Progenitor cell of endocrine pancreas (in vitro differentiated cells): ENCODE data around the gene HMGXB3. TPM values are rescaled to one million over a fixed set of nuclear protein-coding genes. Genes with fewer than 3 reads are reported as not detected.
"Not testable (repeated sequence)": the region's sequence is repeated elsewhere in the genome, so short reads cannot be mapped to it uniquely, and the experiment has no call there.

ENCODE experiments used
- DNase-seq: peaks from one replicate; pipeline ENCODE4 v3.0.0; 2021; ENCODE audit warnings: low spot score; ENCODE audit not compliant: unreplicated experiment
- H3K27ac Mint-ChIP-seq: 2 replicates; pipeline ENCODE4 v1.8.0; 2021; ENCODE audit warnings: mild to moderate bottlenecking, moderate library complexity, mixed read lengths
- H3K27me3 Mint-ChIP-seq: 2 replicates; pipeline ENCODE4 v1.8.0; 2021; ENCODE audit warnings: mixed read lengths
- H3K36me3 Mint-ChIP-seq: 2 replicates; pipeline ENCODE4 v1.8.0; 2022; ENCODE audit warnings: mixed read lengths; ENCODE audit not compliant: insufficient read depth
- H3K4me1 Mint-ChIP-seq: 2 replicates; pipeline ENCODE4 v1.8.0; 2021; ENCODE audit warnings: low read depth, mixed read lengths
- H3K4me3 Mint-ChIP-seq: 2 replicates; pipeline ENCODE4 v1.8.0; 2021; ENCODE audit warnings: low read depth, mild to moderate bottlenecking, moderate library complexity, mixed read lengths
- H3K9me3 Mint-ChIP-seq: 2 replicates; pipeline ENCODE4 v1.8.0; 2021; ENCODE audit warnings: low read depth, mixed read lengths
- total RNA-seq: library from RNA; stranded (reverse); gene quantifications from 2 replicates; pipeline ENCODE4 v1.2.1, GENCODE V29; 2021
- TF ChIP-seq, protein P1 (sequence below): fragments of 200-600 bp; sonication (generic); IDR thresholded peaks from one replicate; pipeline ENCODE4 v1.5.0; 2021; ENCODE audit warnings: antibody characterized with exemption, mild to moderate bottlenecking; ENCODE audit not compliant: unreplicated experiment

The HMGXB3 gene
- total RNA-seq, 1 donor from 2014 or later, result 39.9 TPM

DNA sequence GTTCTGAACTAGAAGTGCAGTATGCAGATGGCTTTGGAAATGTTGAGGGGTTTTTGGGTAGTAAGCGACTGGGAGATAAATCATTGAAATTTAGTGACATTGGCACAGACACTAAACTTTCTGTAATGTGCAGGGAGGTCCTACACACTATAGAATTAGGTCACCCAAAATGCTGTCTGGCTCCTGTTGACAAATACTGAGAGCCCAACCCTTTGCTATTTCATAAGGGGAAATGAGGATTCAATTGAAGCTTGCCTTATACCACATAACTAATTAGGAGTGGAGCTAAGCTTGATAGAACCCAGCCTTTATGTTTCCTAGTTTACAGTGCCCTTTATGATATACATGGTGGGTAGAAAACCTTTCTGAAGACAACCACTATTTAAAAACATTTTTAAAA, 22.6 kb downstream of the HMGXB3 start:
- no peak overlapping the region for H3K27ac Mint-ChIP-seq
- no peaks in the 10 kb centered on the region for H3K4me1 Mint-ChIP-seq
- DNase-seq, result no peak
- H3K9me3 Mint-ChIP-seq, result no peaks in the 10 kb centered on the region
- H3K4me3 Mint-ChIP-seq, result no peak overlapping the region
- TF ChIP-seq, protein P1, sequence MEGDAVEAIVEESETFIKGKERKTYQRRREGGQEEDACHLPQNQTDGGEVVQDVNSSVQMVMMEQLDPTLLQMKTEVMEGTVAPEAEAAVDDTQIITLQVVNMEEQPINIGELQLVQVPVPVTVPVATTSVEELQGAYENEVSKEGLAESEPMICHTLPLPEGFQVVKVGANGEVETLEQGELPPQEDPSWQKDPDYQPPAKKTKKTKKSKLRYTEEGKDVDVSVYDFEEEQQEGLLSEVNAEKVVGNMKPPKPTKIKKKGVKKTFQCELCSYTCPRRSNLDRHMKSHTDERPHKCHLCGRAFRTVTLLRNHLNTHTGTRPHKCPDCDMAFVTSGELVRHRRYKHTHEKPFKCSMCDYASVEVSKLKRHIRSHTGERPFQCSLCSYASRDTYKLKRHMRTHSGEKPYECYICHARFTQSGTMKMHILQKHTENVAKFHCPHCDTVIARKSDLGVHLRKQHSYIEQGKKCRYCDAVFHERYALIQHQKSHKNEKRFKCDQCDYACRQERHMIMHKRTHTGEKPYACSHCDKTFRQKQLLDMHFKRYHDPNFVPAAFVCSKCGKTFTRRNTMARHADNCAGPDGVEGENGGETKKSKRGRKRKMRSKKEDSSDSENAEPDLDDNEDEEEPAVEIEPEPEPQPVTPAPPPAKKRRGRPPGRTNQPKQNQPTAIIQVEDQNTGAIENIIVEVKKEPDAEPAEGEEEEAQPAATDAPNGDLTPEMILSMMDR, result no peak
- peaks cover 15% of the 10 kb centered on the region for H3K36me3 Mint-ChIP-seq
- H3K27me3 Mint-ChIP-seq, result no peaks in the 10 kb centered on the region

DNA sequence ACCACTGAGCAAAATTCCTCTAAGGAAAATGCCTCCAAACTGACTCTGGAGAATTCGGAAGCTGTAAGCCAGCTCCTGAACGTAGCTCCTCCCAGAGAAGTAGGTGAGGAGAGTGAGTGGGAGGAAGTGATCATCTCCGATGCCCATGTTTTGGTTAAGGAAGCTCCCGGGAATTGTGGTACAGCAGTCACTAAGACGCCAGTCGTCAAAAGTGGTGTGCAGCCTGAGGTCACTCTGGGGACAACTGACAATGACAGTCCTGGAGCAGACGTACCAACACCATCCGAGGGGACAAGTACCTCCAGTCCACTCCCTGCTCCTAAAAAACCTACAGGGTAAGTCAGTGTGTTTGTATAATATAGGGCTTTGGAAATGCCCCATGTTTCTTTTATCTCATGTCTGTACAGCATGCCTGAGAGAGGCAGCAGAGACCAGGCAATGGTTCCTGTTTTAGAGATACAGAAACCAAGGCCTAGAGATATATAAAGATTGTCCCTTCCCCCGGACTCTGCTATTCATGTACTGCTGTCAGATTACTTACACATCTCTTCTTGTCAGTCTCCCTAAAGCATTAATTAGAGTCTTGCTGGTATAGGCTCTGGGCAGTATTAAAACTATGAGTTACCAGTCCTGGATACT, 23.9 kb downstream of the HMGXB3 start:
- Mint-ChIP-seq H3K9me3 (no peaks in the 10 kb centered on the region), H3K27ac (no peak overlapping the region), H3K4me1 (no peaks in the 10 kb centered on the region), H3K36me3 (peaks cover 14% of the 10 kb centered on the region), H3K4me3 (no peak overlapping the region), H3K27me3 (no peaks in the 10 kb centered on the region)
- no peak for DNase-seq
- TF ChIP-seq, protein P1, result no peak

DNA sequence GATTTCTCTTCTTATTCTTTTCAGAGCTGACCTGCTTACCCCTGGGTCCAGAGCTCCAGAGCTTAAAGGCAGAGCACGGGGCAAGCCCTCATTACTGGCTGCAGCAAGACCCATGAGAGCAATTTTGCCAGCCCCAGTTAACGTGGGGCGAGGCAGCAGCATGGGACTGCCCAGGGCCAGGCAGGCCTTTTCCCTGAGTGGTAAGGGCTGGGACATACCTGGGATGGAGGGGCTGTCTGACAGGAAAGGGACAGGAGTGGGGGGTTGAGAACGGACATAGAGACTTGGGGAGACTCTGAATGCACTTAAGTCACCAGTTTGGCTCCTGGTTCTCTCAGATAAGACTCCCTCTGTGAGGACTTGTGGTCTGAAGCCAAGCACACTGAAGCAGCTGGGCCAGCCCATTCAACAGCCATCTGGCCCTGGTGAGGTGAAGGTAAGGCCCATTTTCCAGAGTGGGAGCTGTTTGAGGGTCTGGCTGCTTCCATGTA, 26.2 kb downstream of the HMGXB3 start:
- DNase-seq, result no peak
- TF ChIP-seq, protein P1, result no peak
- Mint-ChIP-seq H3K27ac (no peak overlapping the region), H3K4me1 (no peaks in the 10 kb centered on the region), H3K4me3 (no peak overlapping the region), H3K27me3 (no peaks in the 10 kb centered on the region), H3K9me3 (no peaks in the 10 kb centered on the region), H3K36me3 (peaks cover 17% of the 10 kb centered on the region)

DNA sequence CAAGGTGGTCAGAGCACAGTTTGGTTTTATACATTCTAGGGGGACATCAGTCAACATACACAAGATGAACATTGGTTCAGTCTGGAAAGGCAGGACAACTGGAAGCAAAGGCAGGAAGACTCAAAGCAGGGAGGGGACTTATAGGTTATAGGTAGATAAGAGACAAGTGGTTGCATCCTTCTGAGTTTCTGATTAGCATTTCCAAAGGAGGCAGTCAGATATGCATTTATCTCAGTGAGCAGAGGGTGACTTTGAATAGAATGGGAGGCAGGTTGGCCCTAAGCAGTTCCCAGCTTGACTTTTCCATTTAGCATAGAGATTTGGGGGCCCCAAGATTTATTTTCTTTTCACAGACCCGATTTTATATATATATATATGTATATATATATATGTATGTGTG, 27.5 kb downstream of the HMGXB3 start:
- H3K36me3 Mint-ChIP-seq, result peaks cover 20% of the 10 kb centered on the region
- H3K4me1 Mint-ChIP-seq, result not testable (repeated sequence)

DNA sequence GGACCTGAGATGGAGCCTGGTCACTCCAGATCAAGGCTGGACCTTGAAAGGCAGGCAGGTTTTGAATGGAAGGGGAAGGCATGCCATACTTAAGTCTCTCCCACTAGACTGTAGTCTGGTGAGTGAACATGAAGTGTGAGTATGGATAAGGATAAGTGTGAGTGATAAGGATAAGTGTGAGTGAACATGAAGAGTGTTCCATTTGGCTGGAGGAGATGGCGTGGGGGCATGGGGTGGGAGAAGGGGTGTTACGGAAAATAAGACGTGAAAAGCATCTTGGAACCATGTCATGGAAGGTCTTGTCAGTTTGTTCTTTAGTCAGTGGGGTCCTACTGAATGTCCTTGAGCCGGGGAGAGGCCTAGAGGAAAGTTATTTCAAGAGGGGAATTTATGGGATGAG, 32.8 kb downstream of the HMGXB3 start:
- Mint-ChIP-seq H3K27ac (no peak overlapping the region), H3K36me3 (peaks cover 31% of the 10 kb centered on the region)

More for the DNA sequence above, 27.5 kb downstream of the HMGXB3 start:
- H3K27ac Mint-ChIP-seq, H3K9me3 Mint-ChIP-seq, H3K27me3 Mint-ChIP-seq, H3K4me3 Mint-ChIP-seq, DNase-seq: not testable (repeated sequence)

DNA sequence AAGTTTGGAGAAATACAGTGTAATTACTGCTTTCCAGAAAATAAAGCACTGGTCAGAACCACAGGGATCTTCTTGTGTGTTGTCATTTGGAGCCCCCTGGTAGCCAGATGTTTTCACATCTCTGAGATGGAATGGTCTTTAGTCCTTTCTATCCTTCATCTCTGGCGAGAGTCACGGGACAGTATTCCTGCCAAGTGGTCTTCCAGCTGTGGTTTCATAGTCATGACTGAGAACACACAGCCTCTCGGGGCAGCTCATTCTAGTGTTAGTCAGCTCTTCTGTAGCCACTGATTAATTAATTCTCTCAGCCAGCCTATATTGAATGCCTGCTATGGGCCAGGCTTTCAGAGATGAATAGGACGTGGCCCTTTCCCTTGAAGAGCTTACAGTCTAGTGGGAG, 34.1 kb downstream of the HMGXB3 start:
- Mint-ChIP-seq H3K36me3 (peaks cover 27% of the 10 kb centered on the region), H3K4me3 (no peak overlapping the region), H3K4me1 (no peaks in the 10 kb centered on the region), H3K27me3 (no peaks in the 10 kb centered on the region), H3K9me3 (no peaks in the 10 kb centered on the region), H3K27ac (no peak overlapping the region)
- TF ChIP-seq, protein P1, result no peak
- no peak for DNase-seq

More for the DNA sequence above, 32.8 kb downstream of the HMGXB3 start:
- DNase-seq, result no peak
- TF ChIP-seq, protein P1, result no peak
- no peak overlapping the region for H3K4me3 Mint-ChIP-seq
- H3K9me3 Mint-ChIP-seq, result no peaks in the 10 kb centered on the region
- H3K27me3 Mint-ChIP-seq, result no peaks in the 10 kb centered on the region
- no peaks in the 10 kb centered on the region for H3K4me1 Mint-ChIP-seq
